ENCODE results near the gene FMOD. TPM values are rescaled to one million over a fixed set of nuclear protein-coding genes. Genes with fewer than 3 reads are reported as not detected.

The FMOD gene
- total and polyA plus RNA-seq, 2 donors (not counting 3 experiments of a cell fraction or from before 2014, with no cell fraction given): 0.11 to 0.12 TPM

GRCh38 chr1:203349166-203349565 lies 1.8 kb downstream of the FMOD start:
- Histone ChIP-seq H3K9me3 (replicated peaks; ENCODE audit: control insufficient read depth, insufficient read depth, low read length) (no peaks in the 10 kb centered on the region), H3K9me1 (replicated peaks; ENCODE audit: control insufficient read depth, extremely low read depth, insufficient read depth, low read length) (no peaks in the 10 kb centered on the region), H3K4me2 (ENCODE audit: insufficient read depth, low read length) (no peak overlapping the region), H3K27me3 (ENCODE audit: control insufficient read depth in 2 of 2, insufficient read depth in 2 of 2, low read length in 2 of 2) (peaks cover 4 to 31% of the 10 kb centered on the region in 2 experiments), H3K9ac (replicated peaks; ENCODE audit: extremely low read depth, insufficient read depth, low read length) (no peak overlapping the region), H3K36me3 (ENCODE audit: control insufficient read depth in 2 of 2, extremely low read depth in 1 of 2, insufficient read depth in 2 of 2, low read length in 2 of 2) (no peaks in the 10 kb centered on the region), H3K79me2 (ENCODE audit: control insufficient read depth, insufficient read depth, low read length) (no peaks in the 10 kb centered on the region), H3K27ac (ENCODE audit: insufficient read depth, low read depth, low read length) (no peak overlapping the region), H4K20me1 (replicated peaks; ENCODE audit: control insufficient read depth, extremely low read depth, insufficient read depth, low read length) (no peaks in the 10 kb centered on the region), H3K4me3 (replicated peaks in 1 of 3; ENCODE audit: insufficient read depth in 1 of 3, low read depth in 1 of 3, low read length in 3 of 3) (no peak overlapping the region), H2AFZ (ENCODE audit: low read depth, low read length) (no peak overlapping the region), H3K4me1 (ENCODE audit: control insufficient read depth, extremely low read depth, insufficient read depth, low read length) (no peaks in the 10 kb centered on the region)
- no TSS peak for BruUV-seq (replicated peaks)
- intact Hi-C loops (cut with micrococcal nuclease): no loop called here
- ChIA-PET POLR2A (no interaction called here), CTCF (interaction anchor here (30.6 kb wide), 1 partner anchor 77 kb away, joined by 1014 read pairs; no protein-coding TSS in a partner anchor)
- no peak for DNase-seq (ENCODE audit: low read depth, low spot score)
- no peak for FAIRE-seq
- no peak for TF ChIP-seq EZH2 (IDR thresholded peaks at IDR 0.05; ENCODE audit: borderline replicate concordance, low read depth, low read length, severe bottlenecking)
- TF ChIP-seq POLR2AphosphoS5 (IDR thresholded peaks at IDR 0.05; ENCODE audit: insufficient read depth, low read depth, low read length): no peak
- no peak for TF ChIP-seq GATA2 (IDR thresholded peaks at IDR 0.05; ENCODE audit: insufficient read depth, insufficient read length, low read depth, low read length)
- no peak for TF ChIP-seq FOS (IDR thresholded peaks at IDR 0.05; ENCODE audit: borderline replicate concordance, insufficient read depth, low read length)
- no peak for TF ChIP-seq MAX (IDR thresholded peaks at IDR 0.05; ENCODE audit: insufficient read depth, insufficient read length)
- TF ChIP-seq, protein P1, sequence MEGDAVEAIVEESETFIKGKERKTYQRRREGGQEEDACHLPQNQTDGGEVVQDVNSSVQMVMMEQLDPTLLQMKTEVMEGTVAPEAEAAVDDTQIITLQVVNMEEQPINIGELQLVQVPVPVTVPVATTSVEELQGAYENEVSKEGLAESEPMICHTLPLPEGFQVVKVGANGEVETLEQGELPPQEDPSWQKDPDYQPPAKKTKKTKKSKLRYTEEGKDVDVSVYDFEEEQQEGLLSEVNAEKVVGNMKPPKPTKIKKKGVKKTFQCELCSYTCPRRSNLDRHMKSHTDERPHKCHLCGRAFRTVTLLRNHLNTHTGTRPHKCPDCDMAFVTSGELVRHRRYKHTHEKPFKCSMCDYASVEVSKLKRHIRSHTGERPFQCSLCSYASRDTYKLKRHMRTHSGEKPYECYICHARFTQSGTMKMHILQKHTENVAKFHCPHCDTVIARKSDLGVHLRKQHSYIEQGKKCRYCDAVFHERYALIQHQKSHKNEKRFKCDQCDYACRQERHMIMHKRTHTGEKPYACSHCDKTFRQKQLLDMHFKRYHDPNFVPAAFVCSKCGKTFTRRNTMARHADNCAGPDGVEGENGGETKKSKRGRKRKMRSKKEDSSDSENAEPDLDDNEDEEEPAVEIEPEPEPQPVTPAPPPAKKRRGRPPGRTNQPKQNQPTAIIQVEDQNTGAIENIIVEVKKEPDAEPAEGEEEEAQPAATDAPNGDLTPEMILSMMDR (IDR thresholded peaks at IDR 0.05; ENCODE audit: extremely low read depth in 1 of 2, insufficient read depth in 1 of 2, low read depth in 1 of 2, low read length in 2 of 2): no peak
- TF ChIP-seq JUN (IDR thresholded peaks at IDR 0.05; ENCODE audit: borderline replicate concordance, insufficient read depth, insufficient read length, low read depth): no peak
- TF ChIP-seq POLR2A (IDR thresholded peaks at IDR 0.05; ENCODE audit: low read depth, low read length): no peak
- TF ChIP-seq MYC (IDR thresholded peaks at IDR 0.05; ENCODE audit: low read depth, low read length): no peak
- dilution Hi-C loops (cut with MboI; ENCODE audit: extremely low pct_ligation_motif_present, low sequenced_read_pairs): no loop called here
